HG03066 (cell line): ENCODE measurements around the gene AGK.

Source experiments
- ATAC-seq: cut with Tn5 transposase; IDR thresholded peaks from one replicate; pipeline ENCODE4 v1.9.1; 2021; ENCODE audit warnings: low read depth; ENCODE audit not compliant: unreplicated experiment

The AGK gene

GRCh38 chr7:141700296-141700847 lies 149.2 kb downstream of the AGK start:
- ATAC-seq, result no peak

- ATAC-seq, result peak; percentile 3
These were observed 149.7 kb downstream of the AGK start for GRCh38 chr7:141700848-141701371.

GRCh38 chr7:141701489-141702046 lies 150.4 kb downstream of the AGK start:
- ATAC-seq, result peak; percentile 80

GRCh38 chr7:141702047-141702567 lies 150.9 kb downstream of the AGK start, which contains the start of gene DENND11:
Gene DENND11, minus strand, starts transcription at chr7:141702166. Its CDS starts 13 bp downstream, at chr7:141702153.
- ATAC-seq, result peak; percentile 70

GRCh38 chr7:141702892-141703291 lies 151.7 kb downstream of the AGK start:
- no peak for ATAC-seq

GRCh38 chr7:141704112-141704511 lies 152.9 kb downstream of the AGK start:
- no peak for ATAC-seq

- ATAC-seq, result no peak
These were observed 153.5 kb downstream of the AGK start for GRCh38 chr7:141704741-141705140.
